ENCODE data around the gene KMT2C. TPM values are rescaled to one million over a fixed set of nuclear protein-coding genes. Genes with fewer than 3 reads are reported as not detected.

The KMT2C gene
- total RNA-seq, 4 donors from 2014 or later, result 44.1 to 67.6 (median 63.9) TPM

- no peaks in the 10 kb centered on the region for H3K36me3 ChIP-seq
- H3K4me3 ChIP-seq, result no peak overlapping the region
- intact Hi-C loops (cut with DNase I; ENCODE audit: low total_unique reads) (no loop called here), in situ Hi-C loops (cut with MboI; ENCODE audit: low sequenced_read_pairs in 4 of 4) (no loop called here)
- H3K9me3 ChIP-seq, result no peaks in the 10 kb centered on the region
- no peak for DNase-seq
- no peaks in the 10 kb centered on the region for H3K27me3 ChIP-seq
- peak overlapping the region; percentile 70 to 87 (median 80) for H3K27ac ChIP-seq
- ATAC-seq, result no peak
- TF ChIP-seq POLR2A (IDR thresholded peaks at IDR 0.05), result no peak
- TF ChIP-seq CTCF (IDR thresholded peaks at IDR 0.05 in 4 of 5, conservative IDR thresholded peaks at IDR 0.05 in 1 of 5), result no peak
- peaks cover 59 to 63% of the 10 kb centered on the region in 2 donors for H3K4me1 ChIP-seq
These were observed 65.5 kb downstream of the KMT2C start for GRCh38 chr7:152370297-152370696.

GRCh38 chr7:152369518-152369917 lies 66.3 kb downstream of the KMT2C start:
- Histone ChIP-seq H3K4me3 (no peak overlapping the region), H3K9me3 (no peaks in the 10 kb centered on the region), H3K36me3 (no peaks in the 10 kb centered on the region), H3K4me1 (peaks cover 60 to 67% of the 10 kb centered on the region in 2 donors), H3K27ac (peak overlapping the region; percentile 70 to 87 (median 80)), H3K27me3 (no peaks in the 10 kb centered on the region)
- in situ Hi-C loops (cut with MboI; ENCODE audit: low sequenced_read_pairs in 4 of 4) (no loop called here), intact Hi-C loops (cut with DNase I; ENCODE audit: low total_unique reads) (no loop called here)
- TF ChIP-seq CTCF (IDR thresholded peaks at IDR 0.05 in 4 of 5, conservative IDR thresholded peaks at IDR 0.05 in 1 of 5) (no peak), POLR2A (IDR thresholded peaks at IDR 0.05) (no peak)
- ATAC-seq (no peak), DNase-seq (no peak)

GRCh38 chr7:152367170-152367569 lies 68.6 kb downstream of the KMT2C start:
- Histone ChIP-seq H3K27me3 (no peaks in the 10 kb centered on the region), H3K9me3 (no peaks in the 10 kb centered on the region), H3K27ac (peak overlapping the region; percentile 70 to 87 (median 80)), H3K4me1 (peaks cover 82% of the 10 kb centered on the region in 2 donors), H3K4me3 (no peak overlapping the region), H3K36me3 (no peaks in the 10 kb centered on the region)
- TF ChIP-seq CTCF (IDR thresholded peaks at IDR 0.05 in 4 of 5, conservative IDR thresholded peaks at IDR 0.05 in 1 of 5), result no peak
- no peak for TF ChIP-seq POLR2A (IDR thresholded peaks at IDR 0.05)
- DNase-seq (no peak), ATAC-seq (no peak)
- intact Hi-C loops (cut with DNase I; ENCODE audit: low total_unique reads) (no loop called here), in situ Hi-C loops (cut with MboI; ENCODE audit: low sequenced_read_pairs in 4 of 4) (no loop called here)

DNA sequence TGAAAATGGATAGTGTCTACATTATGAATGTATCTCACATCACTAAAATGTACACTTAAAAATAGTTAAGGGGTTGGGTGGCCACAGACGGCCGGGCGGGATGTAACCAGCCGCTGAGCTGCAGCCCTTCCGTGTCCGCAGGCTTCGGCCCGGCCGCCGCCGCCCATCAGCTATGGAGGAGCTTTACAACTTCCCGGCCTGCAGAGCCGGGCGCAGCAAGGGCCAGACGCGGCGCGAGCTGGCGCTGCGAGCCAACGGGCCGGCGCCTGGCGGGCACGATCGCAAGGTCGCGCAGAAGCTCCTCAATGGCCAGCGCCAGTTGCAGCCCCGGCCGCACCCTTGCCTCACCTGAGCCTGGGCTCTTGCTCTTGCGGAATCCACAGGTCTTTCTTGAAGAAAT lies 69.1 kb downstream of the KMT2C start:
- Histone ChIP-seq H3K4me1 (peaks cover 86 to 87% of the 10 kb centered on the region in 2 donors), H3K27me3 (no peaks in the 10 kb centered on the region), H3K36me3 (no peaks in the 10 kb centered on the region), H3K9me3 (no peaks in the 10 kb centered on the region), H3K4me3 (no peak overlapping the region), H3K27ac (peak overlapping the region; percentile 70 to 87 (median 80))
- intact Hi-C loops (cut with DNase I; ENCODE audit: low total_unique reads), result no loop called here
- in situ Hi-C loops (cut with MboI; ENCODE audit: low sequenced_read_pairs in 4 of 4), result no loop called here
- no peak for DNase-seq
- no peak for TF ChIP-seq CTCF (IDR thresholded peaks at IDR 0.05 in 4 of 5, conservative IDR thresholded peaks at IDR 0.05 in 1 of 5)
- no peak for TF ChIP-seq POLR2A (IDR thresholded peaks at IDR 0.05)
- peak in 1 of 2 donors; percentile 24 for ATAC-seq

All from gastrocnemius medialis (tissue), 4 donors.